SK-N-SH (cell line): ENCODE measurements around the gene PLA2G2F. TPM values are rescaled to one million over a fixed set of nuclear protein-coding genes. Genes with fewer than 3 reads are reported as not detected.

Experiments
- CTCF ChIA-PET: fragments of 300-600, 350-600 bp; formaldehyde crosslinking; extraction: SDS; loops from one replicate; lab custom pipeline; 2021; lab: Yijun Ruan, JAX
- POLR2A ChIA-PET: fragments of 350-600 bp; sonication (Branson Sonifier 250); formaldehyde crosslinking; extraction: SDS; loops from one replicate; lab custom pipeline; 2020; ENCODE audit warnings: antibody characterized with exemption, inconsistent platforms; lab: Yijun Ruan, JAX
- DNase-seq: peaks from one replicate; pipeline ENCODE4 v3.0.0; 2012
- H2AFZ ChIP-seq: fragments of 200-600 bp; sonication (generic); 2 replicates; pipeline ENCODE4 v1.8.1; 2016; ENCODE audit warnings: antibody characterized with exemption, mild to moderate bottlenecking, low read depth
- H3F3A ChIP-seq: fragments of 200-600 bp; sonication (generic); replicated peaks from 2 replicates; pipeline ENCODE3; 2016; ENCODE audit warnings: antibody characterized with exemption, mild to moderate bottlenecking; ENCODE audit not compliant: insufficient read depth
- H3K27ac ChIP-seq, 2 experiments: fragments of 200-500 bp in 1 of 2; fragments of 200-600 bp in 1 of 2; sonication (Bioruptor generic) in 1 of 2; sonication (generic), shearing (Covaris generic) in 1 of 2; 2 replicates each; pipeline versions ENCODE4 v1.5.1 to v1.6.1; 2014 to 2016; ENCODE audit warnings: low read depth in 2 of 2, inconsistent platforms in 1 of 2, low read length in 1 of 2, mild to moderate bottlenecking in 1 of 2, mixed read lengths in 1 of 2
- H3K27me3 ChIP-seq: fragments of 200-600 bp; sonication (generic), shearing (Covaris generic); 2 replicates; pipeline ENCODE4 v1.6.1; 2016; ENCODE audit warnings: mixed run types; ENCODE audit not compliant: insufficient read depth
- H3K36me3 ChIP-seq, 2 experiments: fragments of 200-500 bp in 1 of 2; fragments of 200-600 bp in 1 of 2; sonication (Bioruptor generic) in 1 of 2; sonication (generic) in 1 of 2; replicated peaks in 1 of 2; 2 replicates each; pipeline versions ENCODE3 to v1.5.1; 2014 to 2016; ENCODE audit warnings: low read length in 1 of 2, mild to moderate bottlenecking in 1 of 2; ENCODE audit not compliant: insufficient read depth in 2 of 2, control insufficient read depth in 1 of 2
- H3K4me1 ChIP-seq, 2 experiments: fragments of 200-500 bp in 1 of 2; fragments of 200-600 bp in 1 of 2; sonication (Bioruptor generic) in 1 of 2; sonication (generic), shearing (Covaris generic) in 1 of 2; 2 replicates each; pipeline versions ENCODE4 v1.5.1 to v1.6.1; 2014 to 2016; ENCODE audit warnings: low read depth in 1 of 2, low read length in 1 of 2, mixed run types in 1 of 2; ENCODE audit not compliant: insufficient read depth in 2 of 2, control insufficient read depth in 1 of 2
- H3K4me2 ChIP-seq: fragments of 200-600 bp; sonication (generic), shearing (Covaris generic); 2 replicates; pipeline ENCODE4 v1.6.1; 2017; ENCODE audit warnings: mixed run types
- H3K4me3 ChIP-seq, 2 experiments: fragments of 200-500 bp in 1 of 2; fragments of 200-600 bp in 1 of 2; sonication (Bioruptor generic) in 1 of 2; sonication (generic), shearing (Covaris generic) in 1 of 2; 2 replicates each; pipeline versions ENCODE4 v1.5.1 to v1.8.1; 2014 to 2016; ENCODE audit warnings: low read depth in 2 of 2, inconsistent platforms in 1 of 2, low read length in 1 of 2, mild to moderate bottlenecking in 1 of 2, mixed read lengths in 1 of 2, moderate library complexity in 1 of 2
- H3K79me2 ChIP-seq: fragments of 200-600 bp; sonication (generic); 2 replicates; pipeline ENCODE4 v1.8.1; 2017; ENCODE audit warnings: mild to moderate bottlenecking; ENCODE audit not compliant: insufficient read depth
- H3K9ac ChIP-seq: fragments of 200-600 bp; sonication (generic); 2 replicates; pipeline ENCODE4 v1.6.1; 2017; ENCODE audit warnings: mixed run types
- H3K9me2 ChIP-seq: fragments of 200-600 bp; sonication (generic); 2 replicates; pipeline ENCODE4 v1.6.1; 2017; ENCODE audit warnings: mixed run types
- H3K9me3 ChIP-seq: fragments of 200-600 bp; sonication (generic); 2 replicates; pipeline ENCODE4 v1.6.1; 2017; ENCODE audit warnings: mixed run types, mild to moderate bottlenecking, moderate library complexity
- H4K20me1 ChIP-seq: fragments of 200-600 bp; sonication (generic); 2 replicates; pipeline ENCODE4 v1.6.1; 2017; ENCODE audit warnings: mild to moderate bottlenecking, mixed run types; ENCODE audit not compliant: insufficient read depth
- CHD2 ChIP-seq: fragments of 150-350 bp; IDR thresholded peaks from 2 replicates; pipeline ENCODE4 v1.6.1; 2018; ENCODE audit warnings: low read length; ENCODE audit not compliant: partially characterized antibody
- EP300 ChIP-seq, 2 experiments: IDR thresholded peaks; 2 replicates each; pipeline versions ENCODE4 v1.4.0 to v1.6.1; 2012; ENCODE audit warnings: borderline replicate concordance in 1 of 2, low read depth in 1 of 2, low read length in 1 of 2
- EZH2phosphoT487 ChIP-seq: fragments of 200-600 bp; sonication (generic); IDR thresholded peaks from 2 replicates; pipeline ENCODE4 v1.6.1; 2017; ENCODE audit warnings: low read depth, mixed run types, mild to moderate bottlenecking, antibody characterized with exemption, moderate library complexity, borderline replicate concordance
- GABPA ChIP-seq: IDR thresholded peaks from 2 replicates; pipeline ENCODE4 v1.4.0; 2012; ENCODE audit warnings: low read depth, mild to moderate bottlenecking
- GATA2 ChIP-seq: sonication (generic); formaldehyde crosslinking; IDR thresholded peaks from 2 replicates; pipeline ENCODE4 v1.5.0; 2020; ENCODE audit warnings: mild to moderate bottlenecking, missing genetic modification reagents
- JUND ChIP-seq: IDR thresholded peaks from 2 replicates; pipeline ENCODE4 v1.4.0; 2012
- MEF2A ChIP-seq: IDR thresholded peaks from 2 replicates; pipeline ENCODE4 v1.4.0; 2012; ENCODE audit warnings: low read depth, borderline replicate concordance
- NRF1 ChIP-seq: IDR thresholded peaks from 2 replicates; pipeline ENCODE4 v1.6.1; 2012; ENCODE audit warnings: low read depth, mild to moderate bottlenecking, low read length
- RAD21 ChIP-seq: IDR thresholded peaks from 2 replicates; pipeline ENCODE4 v1.6.1; 2012; ENCODE audit warnings: mild to moderate bottlenecking, low read length
- RCOR1 ChIP-seq: fragments of 150-350 bp; IDR thresholded peaks from 2 replicates; pipeline ENCODE4 v1.6.1; 2017; ENCODE audit warnings: antibody characterized with exemption, low read length
- RXRA ChIP-seq: IDR thresholded peaks from 2 replicates; pipeline ENCODE4 v1.4.0; 2012; ENCODE audit warnings: low read depth, mild to moderate bottlenecking, borderline replicate concordance
- SIN3A ChIP-seq: IDR thresholded peaks from 2 replicates; pipeline ENCODE4 v1.6.1; 2012; ENCODE audit warnings: low read depth, mild to moderate bottlenecking, low read length, moderate library complexity, borderline replicate concordance
- TAF1 ChIP-seq: IDR thresholded peaks from 2 replicates; pipeline ENCODE4 v1.6.1; 2012; ENCODE audit warnings: low read depth, mild to moderate bottlenecking, low read length, moderate library complexity, borderline replicate concordance
- USF2 ChIP-seq: fragments of 150-350 bp; IDR thresholded peaks from 2 replicates; pipeline ENCODE4 v1.6.1; 2017; ENCODE audit warnings: antibody characterized with exemption, low read length, low read depth, borderline replicate concordance
- polyA plus RNA-seq, 3 experiments: library from polyadenylated mRNA; depleted of rRNA; stranded (reverse); fragments of >200 nt; gene quantifications; 2 replicates each; pipeline ENCODE4 v1.2.3, GENCODE V29; 2012
- TF ChIP-seq, protein P1 (sequence below): IDR thresholded peaks from 2 replicates; pipeline ENCODE4 v1.6.1; 2012; ENCODE audit warnings: mild to moderate bottlenecking, low read depth, low read length, moderate library complexity
- TF ChIP-seq, protein P2 (sequence below): IDR thresholded peaks from 2 replicates; pipeline ENCODE4; 2012

PLA2G2F gene
- polyA plus RNA-seq, 1 of the 3 experiments (the other 2 are of a cell fraction), result not detected

DNA sequence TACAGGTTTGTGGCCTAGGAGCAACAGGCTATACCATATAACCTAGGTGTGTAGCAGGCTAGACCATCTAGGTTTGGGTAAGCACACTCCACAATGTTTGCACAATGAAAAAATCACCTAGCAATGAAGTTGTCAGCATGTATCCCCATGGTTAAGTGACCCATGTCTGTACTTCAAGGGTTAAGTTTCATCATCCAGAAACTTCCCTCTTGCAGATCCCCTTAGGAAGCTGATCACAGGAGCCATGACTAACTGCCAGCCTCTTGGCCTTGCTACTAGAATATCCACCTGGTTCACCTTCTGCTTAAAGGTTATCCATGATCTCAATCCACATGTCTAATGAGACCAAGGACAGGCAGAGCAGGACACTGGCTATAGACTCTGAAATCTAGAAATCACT is 43.3 kb downstream of the PLA2G2F start:
- no peaks in the 10 kb centered on the region for H4K20me1 ChIP-seq
- H3K27me3 ChIP-seq, result no peaks in the 10 kb centered on the region; the same call in 1 of the 2 replicates
- no peak overlapping the region for H3K4me3 ChIP-seq
- no peaks in the 10 kb centered on the region for H3K9me3 ChIP-seq
- H3K27ac ChIP-seq, result no peak overlapping the region
- H3K79me2 ChIP-seq, result no peaks in the 10 kb centered on the region
- no peaks in the 10 kb centered on the region for H3K36me3 ChIP-seq
- no peaks in the 10 kb centered on the region for H3K9me2 ChIP-seq
- no peaks in the 10 kb centered on the region for H3F3A ChIP-seq
- no peak for DNase-seq
- H3K4me2 ChIP-seq, result no peak overlapping the region
- POLR2A ChIA-PET, result no interaction called here
- H3K9ac ChIP-seq, result no peak overlapping the region
- no peak overlapping the region for H2AFZ ChIP-seq
- no peak for TF ChIP-seq EP300 (IDR thresholded peaks at IDR 0.05; ENCODE audit: borderline replicate concordance in 1 of 2, low read depth in 1 of 2, low read length in 1 of 2)
- no peak for TF ChIP-seq TAF1
- no peak for TF ChIP-seq GATA2 (CRISPR knock-in tag)
- TF ChIP-seq GABPA, result no peak
- no peak for TF ChIP-seq EZH2phosphoT487
- no peak for TF ChIP-seq RAD21
- no peak for TF ChIP-seq CHD2
- TF ChIP-seq JUND, result no peak
- TF ChIP-seq USF2, result no peak
- no peak for TF ChIP-seq NRF1
- TF ChIP-seq SIN3A, result no peak
- TF ChIP-seq, protein P1, sequence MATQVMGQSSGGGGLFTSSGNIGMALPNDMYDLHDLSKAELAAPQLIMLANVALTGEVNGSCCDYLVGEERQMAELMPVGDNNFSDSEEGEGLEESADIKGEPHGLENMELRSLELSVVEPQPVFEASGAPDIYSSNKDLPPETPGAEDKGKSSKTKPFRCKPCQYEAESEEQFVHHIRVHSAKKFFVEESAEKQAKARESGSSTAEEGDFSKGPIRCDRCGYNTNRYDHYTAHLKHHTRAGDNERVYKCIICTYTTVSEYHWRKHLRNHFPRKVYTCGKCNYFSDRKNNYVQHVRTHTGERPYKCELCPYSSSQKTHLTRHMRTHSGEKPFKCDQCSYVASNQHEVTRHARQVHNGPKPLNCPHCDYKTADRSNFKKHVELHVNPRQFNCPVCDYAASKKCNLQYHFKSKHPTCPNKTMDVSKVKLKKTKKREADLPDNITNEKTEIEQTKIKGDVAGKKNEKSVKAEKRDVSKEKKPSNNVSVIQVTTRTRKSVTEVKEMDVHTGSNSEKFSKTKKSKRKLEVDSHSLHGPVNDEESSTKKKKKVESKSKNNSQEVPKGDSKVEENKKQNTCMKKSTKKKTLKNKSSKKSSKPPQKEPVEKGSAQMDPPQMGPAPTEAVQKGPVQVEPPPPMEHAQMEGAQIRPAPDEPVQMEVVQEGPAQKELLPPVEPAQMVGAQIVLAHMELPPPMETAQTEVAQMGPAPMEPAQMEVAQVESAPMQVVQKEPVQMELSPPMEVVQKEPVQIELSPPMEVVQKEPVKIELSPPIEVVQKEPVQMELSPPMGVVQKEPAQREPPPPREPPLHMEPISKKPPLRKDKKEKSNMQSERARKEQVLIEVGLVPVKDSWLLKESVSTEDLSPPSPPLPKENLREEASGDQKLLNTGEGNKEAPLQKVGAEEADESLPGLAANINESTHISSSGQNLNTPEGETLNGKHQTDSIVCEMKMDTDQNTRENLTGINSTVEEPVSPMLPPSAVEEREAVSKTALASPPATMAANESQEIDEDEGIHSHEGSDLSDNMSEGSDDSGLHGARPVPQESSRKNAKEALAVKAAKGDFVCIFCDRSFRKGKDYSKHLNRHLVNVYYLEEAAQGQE, result no peak
- TF ChIP-seq RXRA, result no peak
- TF ChIP-seq RCOR1, result no peak
- TF ChIP-seq MEF2A, result no peak
- TF ChIP-seq, protein P2, sequence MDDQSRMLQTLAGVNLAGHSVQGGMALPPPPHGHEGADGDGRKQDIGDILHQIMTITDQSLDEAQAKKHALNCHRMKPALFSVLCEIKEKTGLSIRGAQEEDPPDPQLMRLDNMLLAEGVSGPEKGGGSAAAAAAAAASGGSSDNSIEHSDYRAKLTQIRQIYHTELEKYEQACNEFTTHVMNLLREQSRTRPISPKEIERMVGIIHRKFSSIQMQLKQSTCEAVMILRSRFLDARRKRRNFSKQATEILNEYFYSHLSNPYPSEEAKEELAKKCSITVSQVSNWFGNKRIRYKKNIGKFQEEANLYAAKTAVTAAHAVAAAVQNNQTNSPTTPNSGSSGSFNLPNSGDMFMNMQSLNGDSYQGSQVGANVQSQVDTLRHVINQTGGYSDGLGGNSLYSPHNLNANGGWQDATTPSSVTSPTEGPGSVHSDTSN, result no peak
- CTCF ChIA-PET, result interaction anchor here (1.1 to 3.8 kb wide), 3 partner anchors 30 to 208 kb away, joined by 3 to 13 read pairs (median 3); no protein-coding TSS in a partner anchor
- H3K4me1 ChIP-seq, result peaks cover 0 to 7% of the 10 kb centered on the region in 2 experiments; a peak in 1 of 4 replicates
